CD4-positive, alpha-beta T cell (primary cell): ENCODE results near the gene MYOZ3. TPM values are rescaled to one million over a fixed set of nuclear protein-coding genes. Genes with fewer than 3 reads are reported as not detected.

Experiments
- ATAC-seq: fragments of 200-7000 bp; cut with Tn5 transposase; one replicate; pipeline ENCODE4 v1.10.0; 2022; ENCODE audit warnings: mild to moderate bottlenecking; ENCODE audit not compliant: poor library complexity
- CTCF ChIA-PET: fragments of 350-600 bp; sonication (Branson Sonifier 250); formaldehyde crosslinking; loops from one replicate; lab custom pipeline; 2021; ENCODE audit warnings: antibody characterized with exemption, inconsistent platforms; lab: Charles Lee
- POLR2A ChIA-PET: fragments of 350-600 bp; sonication (Branson Sonifier 250); formaldehyde crosslinking; loops from one replicate; lab custom pipeline; 2021; ENCODE audit warnings: antibody characterized with exemption, inconsistent platforms; lab: Charles Lee
- DNase-seq, 14 experiments: peaks; one replicate each; pipeline ENCODE4 v3.0.0-alpha.2; 2013 to 2020; ENCODE audit warnings: mixed read lengths in 2 of 14
- H3K27ac ChIP-seq, 2 donors: one replicate each; pipeline versions ENCODE4 v1.5.1 to v1.7.0; 2013; ENCODE audit warnings: low read length in 2 of 2, low read depth in 1 of 2, mild to moderate bottlenecking in 1 of 2
- H3K27me3 ChIP-seq, 2 experiments: 1 replicate in 1 of 2; 2 replicates in 1 of 2; pipeline versions ENCODE4 v1.6.1 to v1.7.0; 2013; ENCODE audit warnings: low read length in 2 of 2, control low read depth in 1 of 2, mild to moderate bottlenecking in 1 of 2, moderate library complexity in 1 of 2; ENCODE audit not compliant: insufficient read depth in 2 of 2, control insufficient read depth in 1 of 2
- H3K36me3 ChIP-seq: one replicate; pipeline ENCODE4 v1.6.1; 2013; ENCODE audit warnings: low read length, control low read depth; ENCODE audit not compliant: insufficient read depth
- H3K4me1 ChIP-seq: one replicate; pipeline ENCODE4 v1.6.1; 2013; ENCODE audit warnings: low read length, control low read depth; ENCODE audit not compliant: insufficient read depth
- H3K4me3 ChIP-seq: one replicate; pipeline ENCODE4 v1.5.1; 2013; ENCODE audit warnings: mild to moderate bottlenecking, low read length, moderate library complexity
- H3K9me3 ChIP-seq, 2 experiments: 1 replicate in 1 of 2; 2 replicates in 1 of 2; pipeline versions ENCODE4 v1.6.1 to v1.7.0; 2013; ENCODE audit warnings: low read length in 2 of 2, mild to moderate bottlenecking in 2 of 2, control low read depth in 1 of 2, moderate library complexity in 1 of 2; ENCODE audit not compliant: control insufficient read depth in 1 of 2, insufficient read depth in 1 of 2
- H3K27ac Mint-ChIP-seq: one replicate; pipeline ENCODE4 v1.8.0; 2020; ENCODE audit warnings: mixed read lengths
- H3K27me3 Mint-ChIP-seq: one replicate; pipeline ENCODE4 v1.8.0; 2021; ENCODE audit warnings: mixed read lengths
- H3K36me3 Mint-ChIP-seq: one replicate; pipeline ENCODE4 v1.8.0; 2021; ENCODE audit warnings: low read depth, mixed read lengths
- H3K4me1 Mint-ChIP-seq: one replicate; pipeline ENCODE4 v1.8.0; 2021; ENCODE audit warnings: low read depth, mixed read lengths
- H3K4me3 Mint-ChIP-seq: one replicate; pipeline ENCODE4 v1.8.0; 2020; ENCODE audit warnings: mild to moderate bottlenecking, mixed read lengths
- H3K9me3 Mint-ChIP-seq: one replicate; pipeline ENCODE4 v1.8.0; 2020; ENCODE audit warnings: mixed read lengths
- intact Hi-C, 2 experiments: fragments of 100-400 bp; cut with DNase I in 1 of 2; cut with micrococcal nuclease in 1 of 2; formaldehyde crosslinking; loops; one replicate each; pipeline versions ENCODE4 v1.15.1 to v1.9.0; 2023 to 2025; cut with DNase I, micrococcal nuclease
- total RNA-seq, 174 experiments: library from RNA in 2 of 174; stranded (reverse) in 2 of 174; gene quantifications; one replicate each; pipeline ENCODE4 v1.2.3 and lab custom pipeline; 2021 to 2026
- TF ChIP-seq, protein P1 (sequence below): fragments of 200-600 bp; IDR thresholded peaks from one replicate; pipeline ENCODE4 v1.8.0; 2022; ENCODE audit warnings: antibody characterized with exemption, mild to moderate bottlenecking

The MYOZ3 gene
- total RNA-seq, 2 experiments from 2014 or later: not detected

- Mint-ChIP-seq H3K4me1 (peaks cover 10% of the 10 kb centered on the region), H3K27ac (no peak overlapping the region), H3K4me3 (no peak overlapping the region), H3K36me3 (no peaks in the 10 kb centered on the region), H3K9me3 (no peaks in the 10 kb centered on the region), H3K27me3 (no peaks in the 10 kb centered on the region)
- no peak overlapping the region for H3K4me3 ChIP-seq
- peaks cover 0 to 3% of the 10 kb centered on the region in 2 experiments for H3K27me3 ChIP-seq
- H3K27ac ChIP-seq: no peak overlapping the region
- POLR2A ChIA-PET: no interaction called here
- DNase-seq (no peak), ATAC-seq (no peak)
- TF ChIP-seq, protein P1, sequence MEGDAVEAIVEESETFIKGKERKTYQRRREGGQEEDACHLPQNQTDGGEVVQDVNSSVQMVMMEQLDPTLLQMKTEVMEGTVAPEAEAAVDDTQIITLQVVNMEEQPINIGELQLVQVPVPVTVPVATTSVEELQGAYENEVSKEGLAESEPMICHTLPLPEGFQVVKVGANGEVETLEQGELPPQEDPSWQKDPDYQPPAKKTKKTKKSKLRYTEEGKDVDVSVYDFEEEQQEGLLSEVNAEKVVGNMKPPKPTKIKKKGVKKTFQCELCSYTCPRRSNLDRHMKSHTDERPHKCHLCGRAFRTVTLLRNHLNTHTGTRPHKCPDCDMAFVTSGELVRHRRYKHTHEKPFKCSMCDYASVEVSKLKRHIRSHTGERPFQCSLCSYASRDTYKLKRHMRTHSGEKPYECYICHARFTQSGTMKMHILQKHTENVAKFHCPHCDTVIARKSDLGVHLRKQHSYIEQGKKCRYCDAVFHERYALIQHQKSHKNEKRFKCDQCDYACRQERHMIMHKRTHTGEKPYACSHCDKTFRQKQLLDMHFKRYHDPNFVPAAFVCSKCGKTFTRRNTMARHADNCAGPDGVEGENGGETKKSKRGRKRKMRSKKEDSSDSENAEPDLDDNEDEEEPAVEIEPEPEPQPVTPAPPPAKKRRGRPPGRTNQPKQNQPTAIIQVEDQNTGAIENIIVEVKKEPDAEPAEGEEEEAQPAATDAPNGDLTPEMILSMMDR: no peak
- intact Hi-C loops: no loop called here
- H3K36me3 ChIP-seq: no peaks in the 10 kb centered on the region
- CTCF ChIA-PET: interaction anchor here (1.0 kb wide), 1 partner anchor 38 kb away, joined by 3 read pairs; no protein-coding TSS in a partner anchor
- H3K9me3 ChIP-seq: no peaks in the 10 kb centered on the region
- peaks cover 6% of the 10 kb centered on the region for H3K4me1 ChIP-seq
These were observed 42.3 kb upstream of the MYOZ3 start for GRCh38 chr5:150618588-150619281.

GRCh38 chr5:150619359-150620230 lies 41.5 kb upstream of the MYOZ3 start:
- peaks cover 7% of the 10 kb centered on the region for H3K27me3 Mint-ChIP-seq
- ATAC-seq (no peak), DNase-seq (no peak)
- peaks cover 19% of the 10 kb centered on the region for H3K4me1 Mint-ChIP-seq
- Histone ChIP-seq H3K27ac (no peak overlapping the region), H3K27me3 (peaks cover 0 to 3% of the 10 kb centered on the region in 2 experiments), H3K36me3 (no peaks in the 10 kb centered on the region), H3K4me1 (peaks cover 13% of the 10 kb centered on the region), H3K4me3 (no peak overlapping the region), H3K9me3 (no peaks in the 10 kb centered on the region)
- no peaks in the 10 kb centered on the region for H3K9me3 Mint-ChIP-seq
- TF ChIP-seq, protein P1: no peak
- intact Hi-C loops: no loop called here
- POLR2A ChIA-PET: no interaction called here
- H3K27ac Mint-ChIP-seq: no peak overlapping the region
- CTCF ChIA-PET: interaction anchor here (0.6 to 1.0 kb wide), 2 partner anchors 37 to 85 kb away, joined by 3 read pairs; no protein-coding TSS in a partner anchor
- no peak overlapping the region for H3K4me3 Mint-ChIP-seq
- H3K36me3 Mint-ChIP-seq: no peaks in the 10 kb centered on the region

DNA sequence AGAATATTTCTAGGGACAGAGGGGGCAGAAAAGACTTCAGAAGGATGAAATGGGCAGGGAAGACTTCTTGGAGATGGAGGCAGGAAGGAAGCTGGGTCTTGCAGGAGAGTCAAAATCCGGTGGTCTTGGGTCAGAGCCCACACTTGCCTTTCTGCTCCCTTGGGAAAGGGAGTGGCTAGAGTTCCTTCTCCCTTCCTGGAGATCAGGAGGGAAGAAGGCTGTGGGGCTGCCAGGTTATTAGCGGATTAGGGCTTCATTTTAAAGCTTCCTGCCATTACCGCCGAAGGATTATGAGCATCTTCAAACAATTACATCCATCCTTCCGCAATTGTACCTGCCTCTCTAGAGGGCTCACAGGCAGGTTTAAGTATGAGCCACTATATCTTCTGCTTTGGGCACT lies 39.8 kb upstream of the MYOZ3 start:
- Histone ChIP-seq H3K27me3 (peaks cover 0 to 6% of the 10 kb centered on the region in 2 experiments), H3K9me3 (no peaks in the 10 kb centered on the region), H3K27ac (no peak overlapping the region), H3K4me3 (no peak overlapping the region), H3K4me1 (peaks cover 27% of the 10 kb centered on the region), H3K36me3 (no peaks in the 10 kb centered on the region)
- ChIA-PET POLR2A (no interaction called here), CTCF (no interaction called here)
- no peaks in the 10 kb centered on the region for H3K36me3 Mint-ChIP-seq
- TF ChIP-seq, protein P1: no peak
- H3K9me3 Mint-ChIP-seq: no peaks in the 10 kb centered on the region
- intact Hi-C loops: no loop called here
- no peak overlapping the region for H3K4me3 Mint-ChIP-seq
- peaks cover 26% of the 10 kb centered on the region for H3K4me1 Mint-ChIP-seq
- peaks cover 7% of the 10 kb centered on the region for H3K27me3 Mint-ChIP-seq
- DNase-seq (no peak), ATAC-seq (no peak)
- H3K27ac Mint-ChIP-seq: no peak overlapping the region
